ENCODE results near the gene DSE.

- TF ChIP-seq POLR2A (IDR thresholded peaks at IDR 0.05) (no peak), EP300 (IDR thresholded peaks at IDR 0.05) (no peak)
Measured at GRCh38 chr6:116371918-116372209, 1.1 kb downstream of the DSE start.
